H1 (cell line): ENCODE results near the gene EPB41L2. TPM values are rescaled to one million over a fixed set of nuclear protein-coding genes. Genes with fewer than 3 reads are reported as not detected.

Source experiments
- CTCF ChIA-PET: fragments of 300-600 bp; sonication (Branson Sonifier 250); formaldehyde crosslinking; loops from one replicate; lab custom pipeline; 2021; ENCODE audit not compliant: partially characterized antibody; lab: Charles Lee
- POLR2A ChIA-PET: fragments of 300-600 bp; sonication (Branson Sonifier 250); formaldehyde crosslinking; loops from one replicate; lab custom pipeline; 2021; ENCODE audit warnings: inconsistent platforms; ENCODE audit not compliant: partially characterized antibody; lab: Charles Lee
- DNase-seq, 2 experiments: peaks; one replicate each; pipeline versions ENCODE4 v3.0.0 to v3.0.0-alpha.2; 2010 to 2022; ENCODE audit warnings: low spot score in 2 of 2, low read depth in 1 of 2, mixed read lengths in 1 of 2
- FAIRE-seq: peaks from 2 replicates; lab custom pipeline; 2011; peaks lifted over from hg19 to GRCh38; lab: Jason Lieb, UNC
- H2AFZ ChIP-seq: 2 replicates; pipeline ENCODE4 v1.8.1; 2012; ENCODE audit warnings: low read length, inconsistent platforms
- H2AK5ac ChIP-seq: 2 replicates; pipeline ENCODE4 v1.6.1; 2013; ENCODE audit warnings: low read depth, low read length
- H2BK120ac ChIP-seq: replicated peaks from 2 replicates; pipeline ENCODE3; 2013; ENCODE audit warnings: low read depth, low read length, inconsistent platforms
- H2BK12ac ChIP-seq: 2 replicates; pipeline ENCODE4 v1.6.1; 2013; ENCODE audit warnings: low read depth, low read length
- H2BK15ac ChIP-seq: 2 replicates; pipeline ENCODE4 v1.6.1; 2013; ENCODE audit warnings: low read length
- H2BK20ac ChIP-seq: 2 replicates; pipeline ENCODE4 v1.6.1; 2013; ENCODE audit warnings: low read length
- H2BK5ac ChIP-seq: 2 replicates; pipeline ENCODE4 v1.6.1; 2013; ENCODE audit warnings: low read depth, low read length
- H3K14ac ChIP-seq: 2 replicates; pipeline ENCODE4 v1.6.1; 2013; ENCODE audit warnings: inconsistent platforms; ENCODE audit not compliant: insufficient read length
- H3K18ac ChIP-seq: 2 replicates; pipeline ENCODE4 v1.6.1; 2013; ENCODE audit warnings: low read length; ENCODE audit errors: extremely low read depth
- H3K23ac ChIP-seq: 2 replicates; pipeline ENCODE4 v1.6.1; 2013; ENCODE audit warnings: inconsistent platforms; ENCODE audit not compliant: insufficient read length
- H3K23me2 ChIP-seq: 2 replicates; pipeline ENCODE4 v1.6.1; 2013; ENCODE audit warnings: low read depth, low read length
- H3K27ac ChIP-seq: 2 replicates; pipeline ENCODE4 v1.6.1; 2011; ENCODE audit warnings: low read depth, low read length, inconsistent platforms
- H3K27me3 ChIP-seq, 4 experiments: replicated peaks in 1 of 4; 1 replicate in 1 of 4; 2 replicates in 3 of 4; pipeline versions ENCODE4 v1.6.1 to v1.8.1; 2011 to 2013; ENCODE audit warnings: low read length in 3 of 4, mild to moderate bottlenecking in 3 of 4, inconsistent platforms in 2 of 4, mixed read lengths in 2 of 4, moderate library complexity in 1 of 4; ENCODE audit not compliant: control insufficient read depth in 3 of 4, insufficient read depth in 3 of 4; ENCODE audit errors: extremely low read depth in 1 of 4
- H3K36me3 ChIP-seq, 4 experiments: 2 replicates each; pipeline versions ENCODE4 v1.6.1 to v1.8.1; 2011 to 2013; ENCODE audit warnings: mild to moderate bottlenecking in 4 of 4, low read length in 3 of 4, moderate library complexity in 2 of 4, control low read depth in 1 of 4, inconsistent platforms in 1 of 4; ENCODE audit not compliant: insufficient read depth in 4 of 4, control insufficient read depth in 2 of 4
- H3K4ac ChIP-seq: replicated peaks from 2 replicates; pipeline ENCODE3; 2013; ENCODE audit warnings: low read length, low read depth, mixed read lengths, inconsistent platforms; ENCODE audit not compliant: insufficient read length
- H3K4me1 ChIP-seq, 4 experiments: replicated peaks in 1 of 4; 1 replicate in 1 of 4; 2 replicates in 3 of 4; pipeline versions ENCODE4 v1.6.1 to v1.8.1; 2011 to 2013; ENCODE audit warnings: low read length in 3 of 4, inconsistent platforms in 2 of 4, mixed read lengths in 1 of 4; ENCODE audit not compliant: insufficient read depth in 4 of 4, control insufficient read depth in 3 of 4
- H3K4me2 ChIP-seq, 2 experiments: 2 replicates each; pipeline versions ENCODE4 v1.6.1 to v1.8.1; 2011 to 2013; ENCODE audit warnings: low read depth in 2 of 2, low read length in 2 of 2, control low read depth in 1 of 2, inconsistent platforms in 1 of 2, mild to moderate bottlenecking in 1 of 2; ENCODE audit not compliant: insufficient read depth in 1 of 2
- H3K4me3 ChIP-seq, 4 experiments: fragments of 200-600, 300-600 bp in 1 of 4; sonication (generic), shearing (Covaris generic), sonication (Bioruptor Twin) in 1 of 4; 2 replicates each; pipeline versions ENCODE4 v1.5.1 to v1.8.1; 2011 to 2016; ENCODE audit warnings: low read length in 4 of 4, low read depth in 3 of 4, control low read depth in 2 of 4, inconsistent platforms in 2 of 4, mild to moderate bottlenecking in 2 of 4, mixed read lengths in 1 of 4, moderate library complexity in 1 of 4; ENCODE audit not compliant: insufficient read depth in 2 of 4; ENCODE audit errors: extremely low read depth in 1 of 4
- H3K56ac ChIP-seq: replicated peaks from 2 replicates; pipeline ENCODE3; 2013; ENCODE audit warnings: low read depth, mild to moderate bottlenecking, mixed read lengths, low read length, inconsistent platforms; ENCODE audit not compliant: insufficient read length
- H3K79me1 ChIP-seq: 2 replicates; pipeline ENCODE4 v1.6.1; 2013; ENCODE audit warnings: low read depth, low read length, control low read depth
- H3K79me2 ChIP-seq, 2 experiments: 2 replicates each; pipeline versions ENCODE4 v1.6.1 to v1.8.1; 2012 to 2013; ENCODE audit warnings: low read length in 2 of 2, mild to moderate bottlenecking in 2 of 2, inconsistent platforms in 1 of 2; ENCODE audit not compliant: insufficient read depth in 2 of 2, control insufficient read depth in 1 of 2
- H3K9ac ChIP-seq, 4 experiments: replicated peaks in 1 of 4; 1 replicate in 1 of 4; 2 replicates in 3 of 4; pipeline versions ENCODE4 v1.6.1 to v1.8.1; 2011 to 2013; ENCODE audit warnings: low read depth in 3 of 4, low read length in 3 of 4, control low read depth in 2 of 4, mild to moderate bottlenecking in 2 of 4, moderate library complexity in 2 of 4, inconsistent platforms in 1 of 4; ENCODE audit errors: extremely low read depth in 1 of 4
- H3K9me3 ChIP-seq, 2 experiments: 2 replicates each; pipeline versions ENCODE4 v1.6.1 to v1.8.1; 2012 to 2013; ENCODE audit warnings: mild to moderate bottlenecking in 2 of 2, moderate library complexity in 2 of 2, control low read depth in 1 of 2, inconsistent platforms in 1 of 2, low read depth in 1 of 2, low read length in 1 of 2, mixed read lengths in 1 of 2; ENCODE audit not compliant: insufficient read depth in 2 of 2
- H4K20me1 ChIP-seq, 2 experiments: replicated peaks in 1 of 2; 2 replicates each; pipeline versions ENCODE3 to v1.8.1; 2011 to 2013; ENCODE audit warnings: inconsistent platforms in 2 of 2, low read length in 2 of 2, mild to moderate bottlenecking in 1 of 2; ENCODE audit not compliant: insufficient read depth in 2 of 2, control insufficient read depth in 1 of 2
- H4K5ac ChIP-seq: 2 replicates; pipeline ENCODE4 v1.6.1; 2013; ENCODE audit warnings: low read length, low read depth, mixed read lengths, inconsistent platforms; ENCODE audit not compliant: insufficient read length
- H4K8ac ChIP-seq: 2 replicates; pipeline ENCODE4 v1.8.0; 2013; ENCODE audit warnings: mild to moderate bottlenecking, moderate library complexity, low read length, inconsistent platforms; ENCODE audit not compliant: insufficient read depth; ENCODE audit errors: extremely low read depth
- H4K91ac ChIP-seq: replicated peaks from 2 replicates; pipeline ENCODE3; 2013; ENCODE audit warnings: low read length, mixed read lengths, inconsistent platforms; ENCODE audit not compliant: insufficient read length
- NRF1 ChIP-seq: IDR thresholded peaks from 2 replicates; pipeline ENCODE4 v1.6.1; 2011; ENCODE audit warnings: mild to moderate bottlenecking, low read depth, low read length, improper control_type of control experiment
- TCF12 ChIP-seq: IDR thresholded peaks from 2 replicates; pipeline ENCODE4 v1.6.1; 2011; ENCODE audit warnings: low read depth, mild to moderate bottlenecking, low read length
- TEAD4 ChIP-seq: IDR thresholded peaks from 2 replicates; pipeline ENCODE4 v1.6.1; 2012; ENCODE audit warnings: low read depth, low read length, inconsistent platforms, mixed read lengths
- WGBS, 2 experiments: shearing (Covaris generic) in 1 of 2; methylation state at CpG; one replicate each; pipeline versions ENCODE4 v1.1.6 to v1.1.7; 2013 to 2015; ENCODE audit warnings: low lambda C conversion rate in 2 of 2, mixed read lengths in 2 of 2, inconsistent platforms in 1 of 2, low coverage in 1 of 2, missing lambda C conversion rate in 1 of 2; ENCODE audit not compliant: insufficient replicate concordance in 2 of 2, insufficient coverage in 1 of 2, insufficient read length in 1 of 2; ENCODE audit errors: extremely low coverage in 1 of 2, missing lambda C conversion rate in 1 of 2; 5-methylcytosine and 5-hydroxymethylcytosine counted together
- polyA plus RNA-seq, 7 experiments: library from polyadenylated mRNA; depleted of rRNA in 3 of 7; stranded (reverse) in 5 of 7; unstranded in 2 of 7; fragments of >200 nt in 5 of 7; fragments of 200-250 nt in 2 of 7; gene quantifications; 1 replicate in 5 of 7; 2 replicates in 1 of 7; 4 replicates in 1 of 7; pipeline versions ENCODE4 v1.2.1 to v1.2.3, GENCODE V29; 2011 to 2013; ENCODE audit warnings: missing spikeins in 2 of 7, mixed read lengths in 2 of 7
- total RNA-seq: library from RNA; stranded (reverse); fragmentation: NEBNext Ultra II Directional; extraction: Animal tissue kit (Norgen Biotek cat#: 25700); gene quantifications from 2 replicates; pipeline ENCODE4 v1.2.1, GENCODE V29; 2021

The EPB41L2 gene
- total and polyA plus RNA-seq, 2 of the 8 experiments (the other 6 are each of a cell fraction or from before 2014, with no cell fraction given), result 22.5 to 123 TPM

- H4K20me1 ChIP-seq, result no peaks in the 10 kb centered on the region
- H3K23me2 ChIP-seq, result no peaks in the 10 kb centered on the region
- H3K79me2 ChIP-seq, result peaks cover 0 to 51% of the 10 kb centered on the region in 2 experiments; a peak in 2 of 4 replicates
- FAIRE-seq (no peak), DNase-seq (no peak)
- 87% methylated on average over 4 of the region's 4 CpGs; no CpG with 5 or more reads in 1 of the 2 experiments for WGBS, 2 experiments
- no peak overlapping the region for H3K14ac ChIP-seq
- ChIA-PET CTCF (interaction anchor here (0.7 to 1.7 kb wide), 3 partner anchors 47 to 77 kb away, joined by 3 to 4 read pairs (median 3); no protein-coding TSS in a partner anchor), POLR2A (interaction anchor here (0.6 to 1.4 kb wide), 2 partner anchors 32 to 252 kb away, joined by 3 to 4 read pairs; no protein-coding TSS in a partner anchor)
- H2BK20ac ChIP-seq, result no peak overlapping the region
- H2AFZ ChIP-seq, result no peak overlapping the region
- H3K9ac ChIP-seq, result no peak overlapping the region
- H3K4me2 ChIP-seq, result no peak overlapping the region
- no peak overlapping the region for H3K56ac ChIP-seq
- no peak overlapping the region for H2BK120ac ChIP-seq
- no peak overlapping the region for H4K91ac ChIP-seq
- TF ChIP-seq NRF1 (no peak), TEAD4 (no peak), TCF12 (no peak)
- H3K27me3 ChIP-seq, result no peaks in the 10 kb centered on the region
- H2BK5ac ChIP-seq, result no peak overlapping the region
- no peak overlapping the region for H2BK12ac ChIP-seq
- no peak overlapping the region for H2BK15ac ChIP-seq
- no peak overlapping the region for H3K4ac ChIP-seq
- H3K27ac ChIP-seq, result no peak overlapping the region
- no peak overlapping the region for H3K23ac ChIP-seq
- H3K79me1 ChIP-seq, result peaks cover 4% of the 10 kb centered on the region
- H3K4me1 ChIP-seq, result peaks cover 0 to 6% (median 4%) of the 10 kb centered on the region in 4 experiments; a peak in 3 of 7 replicates
- no peaks in the 10 kb centered on the region for H3K36me3 ChIP-seq
- no peak overlapping the region for H4K8ac ChIP-seq
- no peak overlapping the region for H4K5ac ChIP-seq
- H3K9me3 ChIP-seq, result no peaks in the 10 kb centered on the region
- no peak overlapping the region for H3K18ac ChIP-seq
- H2AK5ac ChIP-seq, result no peak overlapping the region
- no peak overlapping the region for H3K4me3 ChIP-seq
Observed at GRCh38 chr6:130968476-130968875, 94.6 kb downstream of the EPB41L2 start.
